ENCODE data around the gene EFCAB6. TPM values are rescaled to one million over a fixed set of nuclear protein-coding genes. Genes with fewer than 3 reads are reported as not detected.

The EFCAB6 gene
- total RNA-seq, 1 experiment from 2014 or later, result not detected

DNA sequence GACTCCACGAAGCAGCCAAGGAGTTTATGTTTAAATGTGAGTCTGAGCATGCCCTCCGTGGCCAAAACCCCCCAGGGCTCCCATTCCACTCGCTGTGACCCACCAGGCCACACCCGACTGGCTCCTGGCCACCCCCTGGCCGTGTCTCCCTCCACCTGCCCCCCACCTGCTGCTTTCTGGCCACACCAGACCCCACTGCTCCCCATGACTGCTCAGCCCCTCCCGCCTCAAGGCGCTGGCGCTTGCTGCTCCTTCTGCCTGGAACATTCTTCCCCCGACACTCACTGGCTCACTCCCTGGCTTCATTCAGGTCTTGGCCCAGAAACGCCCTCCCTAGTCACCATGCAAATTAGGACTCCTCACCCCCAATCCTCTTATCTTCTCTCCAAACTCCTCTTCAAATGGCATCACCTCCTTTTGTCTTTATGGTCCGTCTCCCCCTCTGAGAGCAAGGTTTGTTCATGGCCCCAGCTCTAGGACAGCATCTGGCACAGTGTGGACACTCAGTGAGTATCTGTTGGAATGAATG is 72.2 kb downstream of the EFCAB6 start:
- Mint-ChIP-seq H3K36me3 (ENCODE audit: insufficient read depth, unreplicated experiment) (no peaks in the 10 kb centered on the region), H3K9me3 (ENCODE audit: unreplicated experiment) (no peaks in the 10 kb centered on the region), H3K4me1 (ENCODE audit: low read depth, unreplicated experiment) (no peaks in the 10 kb centered on the region), H3K4me3 (ENCODE audit: unreplicated experiment) (no peak overlapping the region), H3K27ac (ENCODE audit: unreplicated experiment) (no peak overlapping the region), H3K27me3 (ENCODE audit: insufficient read depth, unreplicated experiment) (peaks cover 5% of the 10 kb centered on the region)
- ChIA-PET POLR2A (no interaction called here), CTCF (no interaction called here)
- no TSS peak for BruUV-seq (replicated peaks)
- no peak for DNase-seq
- no peak overlapping the region for H3K4me3 ChIP-seq (ENCODE audit: low read depth, low read length)
- H3K36me3 ChIP-seq (ENCODE audit: control insufficient read depth, insufficient read depth, low read length), result no peaks in the 10 kb centered on the region
- TF ChIP-seq CTCF (IDR thresholded peaks at IDR 0.05; ENCODE audit: insufficient read depth in 1 of 2, low read depth in 1 of 2, low read length in 1 of 2, severe bottlenecking in 1 of 2, unreplicated experiment in 1 of 2), result no peak
- no peaks in the 10 kb centered on the region; the same call in 1 of the 2 replicates for H3K27me3 ChIP-seq (replicated peaks; ENCODE audit: control insufficient read depth, insufficient read depth, low read length)
- intact Hi-C loops (cut with micrococcal nuclease; ENCODE audit: unreplicated experiment), result no loop called here
- no peaks in the 10 kb centered on the region for H3K9me3 ChIP-seq
- no peaks in the 10 kb centered on the region for H3K4me1 ChIP-seq

GRCh38 chr22:43737150-43737828 is 74.8 kb downstream of the EFCAB6 start:
- Histone ChIP-seq H3K36me3 (ENCODE audit: control insufficient read depth, insufficient read depth, low read length) (no peaks in the 10 kb centered on the region), H3K4me1 (no peaks in the 10 kb centered on the region), H3K27me3 (replicated peaks; ENCODE audit: control insufficient read depth, insufficient read depth, low read length) (no peaks in the 10 kb centered on the region; the same call in 1 of the 2 replicates), H3K9me3 (no peaks in the 10 kb centered on the region), H3K4me3 (ENCODE audit: low read depth, low read length) (no peak overlapping the region)
- POLR2A ChIA-PET, result no interaction called here
- TF ChIP-seq CTCF (IDR thresholded peaks at IDR 0.05; ENCODE audit: insufficient read depth in 1 of 2, low read depth in 1 of 2, low read length in 1 of 2, severe bottlenecking in 1 of 2, unreplicated experiment in 1 of 2), result no peak
- intact Hi-C loops (cut with micrococcal nuclease; ENCODE audit: unreplicated experiment), result no loop called here
- CTCF ChIA-PET, result no interaction called here
- H3K27ac Mint-ChIP-seq (ENCODE audit: unreplicated experiment), result no peak overlapping the region
- DNase-seq, result no peak
- no peak overlapping the region for H3K4me3 Mint-ChIP-seq (ENCODE audit: unreplicated experiment)
- no peaks in the 10 kb centered on the region for H3K9me3 Mint-ChIP-seq (ENCODE audit: unreplicated experiment)
- no peaks in the 10 kb centered on the region for H3K36me3 Mint-ChIP-seq (ENCODE audit: insufficient read depth, unreplicated experiment)
- no peaks in the 10 kb centered on the region for H3K27me3 Mint-ChIP-seq (ENCODE audit: insufficient read depth, unreplicated experiment)
- H3K4me1 Mint-ChIP-seq (ENCODE audit: low read depth, unreplicated experiment), result no peaks in the 10 kb centered on the region
- BruUV-seq (replicated peaks), result no TSS peak

- no peak for DNase-seq
- Histone ChIP-seq H3K4me1 (no peaks in the 10 kb centered on the region), H3K9me3 (no peaks in the 10 kb centered on the region), H3K27me3 (replicated peaks; ENCODE audit: control insufficient read depth, insufficient read depth, low read length) (no peaks in the 10 kb centered on the region; the same call in 1 of the 2 replicates), H3K4me3 (ENCODE audit: low read depth, low read length) (no peak overlapping the region), H3K36me3 (ENCODE audit: control insufficient read depth, insufficient read depth, low read length) (no peaks in the 10 kb centered on the region)
- H3K4me3 Mint-ChIP-seq (ENCODE audit: unreplicated experiment), result no peak overlapping the region
- intact Hi-C loops (cut with micrococcal nuclease; ENCODE audit: unreplicated experiment), result no loop called here
- POLR2A ChIA-PET, result no interaction called here
- BruUV-seq (replicated peaks), result no TSS peak
- no peaks in the 10 kb centered on the region for H3K36me3 Mint-ChIP-seq (ENCODE audit: insufficient read depth, unreplicated experiment)
- no peaks in the 10 kb centered on the region for H3K9me3 Mint-ChIP-seq (ENCODE audit: unreplicated experiment)
- H3K27ac Mint-ChIP-seq (ENCODE audit: unreplicated experiment), result no peak overlapping the region
- no peaks in the 10 kb centered on the region for H3K27me3 Mint-ChIP-seq (ENCODE audit: insufficient read depth, unreplicated experiment)
- H3K4me1 Mint-ChIP-seq (ENCODE audit: low read depth, unreplicated experiment), result no peaks in the 10 kb centered on the region
- CTCF ChIA-PET, result no interaction called here
- TF ChIP-seq CTCF (IDR thresholded peaks at IDR 0.05; ENCODE audit: insufficient read depth in 1 of 2, low read depth in 1 of 2, low read length in 1 of 2, severe bottlenecking in 1 of 2, unreplicated experiment in 1 of 2), result no peak
These were observed 75.5 kb downstream of the EFCAB6 start for GRCh38 chr22:43736651-43737050.

All from Caco-2 (cell line).